H1 (cell line): ENCODE data around the gene POPDC2.

Experiments
- CBX5 ChIP-seq: fragments of 300-800, 300-1000 bp; sonication (generic); IDR thresholded peaks from 2 replicates; pipeline ENCODE4 v1.7.1; 2016; ENCODE audit warnings: antibody characterized with exemption, low read length, low read depth
- CBX8 ChIP-seq: fragments of 300-800, 300-1000 bp; sonication (generic); IDR thresholded peaks from 2 replicates; pipeline ENCODE4 v1.7.1; 2016; ENCODE audit warnings: low read depth, low read length, borderline replicate concordance
- CEBPB ChIP-seq: IDR thresholded peaks from 2 replicates; pipeline ENCODE4 v1.6.1; 2012; ENCODE audit warnings: low read depth, low read length
- CHD2 ChIP-seq: IDR thresholded peaks from 2 replicates; pipeline ENCODE4 v1.6.1; 2012; ENCODE audit warnings: low read length, improper control_type of control experiment
- CTCF ChIP-seq, 3 experiments: IDR thresholded peaks; 1 replicate in 2 of 3; 2 replicates in 1 of 3; pipeline versions ENCODE4 v1.5.1 to v1.6.1; 2011; ENCODE audit warnings: low read length in 3 of 3, mild to moderate bottlenecking in 3 of 3, inconsistent platforms in 2 of 3, low read depth in 1 of 3, moderate library complexity in 1 of 3; ENCODE audit not compliant: insufficient read depth in 1 of 3; ENCODE audit errors: control extremely low read depth in 1 of 3
- EGR1 ChIP-seq: IDR thresholded peaks from 2 replicates; pipeline ENCODE4 v1.6.1; 2011; ENCODE audit warnings: low read depth, low read length, borderline replicate concordance
- EZH2 ChIP-seq: fragments of 200-600 bp; sonication (generic); IDR thresholded peaks from 2 replicates; pipeline ENCODE4 v1.7.1; 2012; ENCODE audit warnings: low read depth, mild to moderate bottlenecking, moderate library complexity, low read length, inconsistent platforms; ENCODE audit not compliant: severe bottlenecking
- GABPA ChIP-seq: IDR thresholded peaks from 2 replicates; pipeline ENCODE4 v1.6.1; 2011; ENCODE audit warnings: mild to moderate bottlenecking, low read length, moderate library complexity, borderline replicate concordance; ENCODE audit not compliant: insufficient read depth
- HDAC2 ChIP-seq, 2 experiments: fragments of 300-600 bp in 1 of 2; sonication (generic) in 1 of 2; IDR thresholded peaks; 2 replicates each; pipeline ENCODE4 v1.6.1; 2011 to 2012; ENCODE audit warnings: low read depth in 2 of 2, low read length in 2 of 2, mild to moderate bottlenecking in 2 of 2, moderate library complexity in 2 of 2, borderline replicate concordance in 1 of 2, inconsistent platforms in 1 of 2
- JUND ChIP-seq: IDR thresholded peaks from 2 replicates; pipeline ENCODE4 v1.6.1; 2011; ENCODE audit warnings: mild to moderate bottlenecking, improper control_type of control experiment, low read length
- POLR2A ChIP-seq, 2 experiments: IDR thresholded peaks; 1 replicate in 1 of 2; 2 replicates in 1 of 2; pipeline ENCODE4 v1.6.1; 2011; ENCODE audit warnings: low read depth in 2 of 2, low read length in 2 of 2, mild to moderate bottlenecking in 2 of 2; ENCODE audit errors: control extremely low read depth in 1 of 2
- SIN3A ChIP-seq, 2 experiments: IDR thresholded peaks in 1 of 2; conservative IDR thresholded peaks in 1 of 2; 2 replicates each; pipeline ENCODE4 v1.6.1; 2011 to 2012; ENCODE audit warnings: low read length in 2 of 2, improper control_type of control experiment in 1 of 2, low read depth in 1 of 2, mild to moderate bottlenecking in 1 of 2
- SUZ12 ChIP-seq: fragments of 200-600 bp; sonication (generic); IDR thresholded peaks from 2 replicates; pipeline ENCODE4 v1.6.1; 2012; ENCODE audit warnings: mild to moderate bottlenecking, inconsistent platforms, low read length, moderate library complexity, mixed read lengths
- ZNF274 ChIP-seq: IDR thresholded peaks from 2 replicates; pipeline ENCODE4 v1.7.0; 2012; ENCODE audit warnings: low read length, borderline replicate concordance; ENCODE audit errors: extremely low read depth

DNA sequence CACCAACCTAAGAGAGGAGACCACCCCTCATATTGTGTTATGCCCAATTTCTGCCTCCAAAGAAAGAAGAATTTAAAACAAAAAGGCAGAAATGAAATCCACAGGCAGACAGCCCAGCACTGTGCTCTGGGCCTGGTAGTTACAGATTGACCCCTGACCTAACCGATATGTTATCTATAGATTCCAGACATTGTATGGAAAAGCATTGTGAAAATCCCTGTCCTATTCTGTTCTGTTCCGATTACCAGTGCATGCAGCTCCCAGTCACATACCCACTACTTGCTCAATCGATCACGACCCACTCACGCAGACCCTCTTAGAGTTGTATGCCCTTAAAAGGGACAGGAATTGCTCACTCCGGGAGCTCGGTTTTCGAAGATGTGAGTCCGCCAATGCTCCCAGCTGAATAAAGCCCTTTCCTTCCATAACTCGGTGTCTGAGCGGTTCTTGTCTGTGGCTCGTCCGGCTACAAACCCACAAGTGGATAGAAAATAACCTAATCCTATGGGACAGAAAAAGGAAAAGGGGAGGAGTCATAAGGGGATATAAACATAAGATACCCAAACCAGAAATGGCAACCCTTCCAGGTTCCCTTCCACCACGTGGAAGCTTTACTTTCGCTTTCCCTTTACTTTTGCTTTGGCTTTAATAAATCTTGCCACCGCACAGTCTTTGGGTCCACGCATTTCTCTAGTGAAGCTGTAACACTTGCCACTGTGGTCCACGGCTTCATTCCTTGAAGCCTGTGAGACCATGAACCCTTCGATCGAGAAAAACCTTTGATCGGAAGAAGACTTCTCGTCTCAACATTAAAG is 40.7 kb upstream of the POPDC2 start:
- TF ChIP-seq CTCF (IDR thresholded peaks at IDR 0.05; ENCODE audit: control extremely low read depth in 1 of 3, insufficient read depth in 1 of 3, low read depth in 1 of 3, low read length in 3 of 3) = no peak
- TF ChIP-seq CEBPB = no peak
- TF ChIP-seq HDAC2 (IDR thresholded peaks at IDR 0.05; ENCODE audit: borderline replicate concordance in 1 of 2, low read depth in 2 of 2, low read length in 2 of 2) = no peak
- TF ChIP-seq CBX5 = no peak
- no peak for TF ChIP-seq GABPA
- TF ChIP-seq CBX8 = no peak
- no peak for TF ChIP-seq POLR2A (IDR thresholded peaks at IDR 0.05; ENCODE audit: control extremely low read depth in 1 of 2, low read depth in 2 of 2, low read length in 2 of 2)
- no peak for TF ChIP-seq SUZ12
- no peak for TF ChIP-seq CHD2
- no peak for TF ChIP-seq JUND
- TF ChIP-seq SIN3A (conservative IDR thresholded peaks at IDR 0.05 in 1 of 2, IDR thresholded peaks at IDR 0.05 in 1 of 2; ENCODE audit: low read depth in 1 of 2, low read length in 2 of 2) = no peak
- TF ChIP-seq EGR1 = no peak
- no peak for TF ChIP-seq ZNF274
- TF ChIP-seq EZH2 = no peak
